HepG2 (cell line): Measurements from ENCODE around the gene USP20. TPM values are rescaled to one million over a fixed set of nuclear protein-coding genes. Genes with fewer than 3 reads are reported as not detected.

Experiments used
- ATAC-seq: fragments of 200-7000 bp; cut with Tn5 transposase; 3 replicates; pipeline ENCODE4 v1.9.1; 2020; ENCODE audit warnings: mild to moderate bottlenecking, moderate library complexity
- BruUV-seq: library from RNA; stranded (reverse); fragments of 400-500 nt; replicated peaks from 2 replicates; lab custom pipeline; 2021; lab: Mats Ljungman, UMichigan
- CTCF ChIA-PET: fragments of 300-600 bp; formaldehyde crosslinking; extraction: SDS; loops from one replicate; lab custom pipeline; 2021; ENCODE audit warnings: low total read pairs, inconsistent platforms, low intra/inter-chr PET ratio; lab: Yijun Ruan, JAX
- POLR2A ChIA-PET: fragments of 350-600 bp; sonication (Branson Sonifier 250); formaldehyde crosslinking; loops from one replicate; lab custom pipeline; 2020; ENCODE audit warnings: antibody characterized with exemption, inconsistent platforms; lab: Yijun Ruan, JAX
- DNase-seq: peaks from one replicate; pipeline ENCODE4 v3.0.0-alpha.2; 2015; ENCODE audit warnings: low spot score
- FAIRE-seq: peaks from 3 replicates; lab custom pipeline; 2011; peaks lifted over from hg19 to GRCh38; lab: Jason Lieb, UNC
- H2AFZ ChIP-seq: one replicate; pipeline ENCODE4 v1.6.1; 2011; ENCODE audit warnings: low read length, inconsistent platforms
- H3K27ac ChIP-seq: fragments of 300-600 bp; 3 replicates; pipeline ENCODE4 v1.8.0; 2011; ENCODE audit warnings: mixed run types, mild to moderate bottlenecking, mixed read lengths, low read length, inconsistent platforms; ENCODE audit not compliant: insufficient read depth; ENCODE audit errors: extremely low read length
- H3K27me3 ChIP-seq, 2 experiments: fragments of 200-600 bp in 1 of 2; 2 replicates in 1 of 2; 3 replicates in 1 of 2; pipeline versions ENCODE4 v1.6.0 to v1.8.0; 2011; ENCODE audit warnings: low read length in 2 of 2, mild to moderate bottlenecking in 2 of 2, moderate library complexity in 2 of 2, inconsistent platforms in 1 of 2; ENCODE audit not compliant: insufficient read depth in 2 of 2, control insufficient read depth in 1 of 2
- H3K36me3 ChIP-seq, 2 experiments: fragments of 200-600 bp in 1 of 2; replicated peaks in 1 of 2; 2 replicates in 1 of 2; 3 replicates in 1 of 2; pipeline versions ENCODE4 v1.5.1 to v1.8.0; 2011; ENCODE audit warnings: low read length in 2 of 2, inconsistent platforms in 1 of 2; ENCODE audit not compliant: insufficient read depth in 2 of 2, control insufficient read depth in 1 of 2
- H3K4me1 ChIP-seq: 2 replicates; pipeline ENCODE4 v1.5.1; 2012; ENCODE audit warnings: low read length, inconsistent platforms; ENCODE audit not compliant: insufficient read depth
- H3K4me2 ChIP-seq: 2 replicates; pipeline ENCODE4 v1.6.0; 2011; ENCODE audit warnings: low read depth, low read length, inconsistent platforms
- H3K4me3 ChIP-seq, 3 experiments: fragments of 200-600 bp in 1 of 3; sonication (generic), shearing (Covaris generic) in 1 of 3; replicated peaks in 1 of 3; 2 replicates each; pipeline ENCODE4 v1.5.1; 2011 to 2016; ENCODE audit warnings: low read length in 3 of 3, inconsistent platforms in 2 of 3, low read depth in 2 of 3, mild to moderate bottlenecking in 2 of 3, control low read depth in 1 of 3, mixed read lengths in 1 of 3; ENCODE audit not compliant: insufficient read depth in 1 of 3
- H3K79me2 ChIP-seq: one replicate; pipeline ENCODE4 v1.6.1; 2011; ENCODE audit warnings: low read length, inconsistent platforms; ENCODE audit not compliant: insufficient read depth
- H3K9ac ChIP-seq: 2 replicates; pipeline ENCODE4 v1.6.0; 2011; ENCODE audit warnings: mild to moderate bottlenecking, low read depth, low read length, inconsistent platforms; ENCODE audit not compliant: insufficient read depth
- H3K9me3 ChIP-seq: 2 replicates; pipeline ENCODE4 v1.5.1; 2012; ENCODE audit warnings: mild to moderate bottlenecking, low read length
- H4K20me1 ChIP-seq: 2 replicates; pipeline ENCODE4 v1.6.0; 2011; ENCODE audit warnings: inconsistent platforms, mild to moderate bottlenecking, low read length, moderate library complexity; ENCODE audit not compliant: insufficient read depth
- ARID4A ChIP-seq: sonication (generic); formaldehyde crosslinking; IDR thresholded peaks from 2 replicates; pipeline ENCODE4 v1.5.0; 2020; ENCODE audit warnings: mild to moderate bottlenecking, missing genetic modification reagents, borderline replicate concordance
- MNT ChIP-seq: fragments of 450-650 bp; IDR thresholded peaks from 2 replicates; pipeline ENCODE4 v1.6.1; 2016
- PHF8 ChIP-seq: sonication (generic); formaldehyde crosslinking; IDR thresholded peaks from 2 replicates; pipeline ENCODE4 v1.5.0; 2020; ENCODE audit warnings: missing genetic modification reagents
- SMARCE1 ChIP-seq: fragments of 450-650 bp; IDR thresholded peaks from 2 replicates; pipeline ENCODE4 v1.6.1; 2017; ENCODE audit warnings: borderline replicate concordance
- TERF1 ChIP-seq: sonication (generic); formaldehyde crosslinking; IDR thresholded peaks from 2 replicates; pipeline ENCODE4 v1.8.0; 2022; ENCODE audit warnings: mild to moderate bottlenecking, missing genetic modification reagents, moderate library complexity
- ZFP62 ChIP-seq: sonication (generic); formaldehyde crosslinking; IDR thresholded peaks from 2 replicates; pipeline ENCODE4 v1.4.0; 2020; ENCODE audit warnings: missing genetic modification reagents
- ZFP82 ChIP-seq: sonication (generic); formaldehyde crosslinking; IDR thresholded peaks from 2 replicates; pipeline ENCODE4 v1.5.1; 2020; ENCODE audit warnings: mild to moderate bottlenecking, missing genetic modification reagents, borderline replicate concordance
- ZFP90 ChIP-seq: sonication (generic); formaldehyde crosslinking; IDR thresholded peaks from 2 replicates; pipeline ENCODE4 v1.8.0; 2022; ENCODE audit warnings: missing genetic modification reagents, mild to moderate bottlenecking, inconsistent platforms, borderline replicate concordance
- ZNF678 ChIP-seq: sonication (generic); formaldehyde crosslinking; IDR thresholded peaks from 2 replicates; pipeline ENCODE4 v1.4.0; 2020; ENCODE audit warnings: mild to moderate bottlenecking, missing genetic modification reagents
- ZNF878 ChIP-seq: sonication (generic); formaldehyde crosslinking; IDR thresholded peaks from 2 replicates; pipeline ENCODE4 v1.8.1; 2023; ENCODE audit warnings: mild to moderate bottlenecking, missing genetic modification reagents, moderate library complexity
- WGBS: methylation state at CpG from one replicate; pipeline ENCODE4 v1.1.6; 2017; ENCODE audit warnings: low lambda C conversion rate; 5-methylcytosine and 5-hydroxymethylcytosine counted together
- in situ Hi-C: cut with HindIII; loops from 2 replicates; pipeline ENCODE4 v1.10.0; 2017; ENCODE audit warnings: low pct_unique_long_range_greater_than_20kb; ENCODE audit not compliant: extremely low pct_ligation_motif_present
- intact Hi-C: fragments of 100-400 bp; cut with micrococcal nuclease; formaldehyde crosslinking; loops from one replicate; pipeline ENCODE4 v1.10.0; 2022; ENCODE audit not compliant: unreplicated experiment
- polyA plus RNA-seq, 8 experiments: library from polyadenylated mRNA; depleted of rRNA in 3 of 8; stranded (reverse) in 7 of 8; unstranded in 1 of 8; fragments of >200 nt; fragmentation: Illumina TruSeq in 4 of 8; extraction: Trizol in 4 of 8; gene quantifications; 2 replicates each; pipeline versions ENCODE4 v1.2.1 to v1.2.3, GENCODE V29; 2011 to 2016; ENCODE audit warnings: low read depth in 4 of 8, missing spikeins in 1 of 8, mixed read lengths in 1 of 8; ENCODE audit not compliant: insufficient read depth in 1 of 8
- total RNA-seq, 5 experiments: library from RNA; depleted of rRNA; stranded (reverse); fragments of >200 nt; fragmentation: Illumina TruSeq; extraction: Trizol; gene quantifications; 2 replicates each; pipeline ENCODE4 v1.2.3, GENCODE V29; 2016; ENCODE audit warnings: low read depth in 1 of 5

Gene USP20
- total and polyA plus RNA-seq, 2 of the 13 experiments (the other 11 are each of a cell fraction or from before 2014, with no cell fraction given), result 4.4 to 5.9 TPM

- no peak for TF ChIP-seq SMARCE1
- no peak for TF ChIP-seq ZFP62 (CRISPR knock-in tag)
- TF ChIP-seq ZNF878, result no peak
- no peak for TF ChIP-seq ZNF678 (CRISPR knock-in tag)
- no peak for TF ChIP-seq TERF1 (CRISPR knock-in tag)
- TF ChIP-seq ARID4A (CRISPR knock-in tag), result no peak
- TF ChIP-seq PHF8 (CRISPR knock-in tag), result no peak
- no peak for TF ChIP-seq ZFP90
Observed at GRCh38 chr9:129854588-129855110, 19.4 kb downstream of the USP20 start (continued).

GRCh38 chr9:129857207-129857606, 21.9 kb downstream of the USP20 start:
- Histone ChIP-seq H2AFZ (no peak overlapping the region), H3K27ac (no peak overlapping the region), H3K27me3 (no peaks in the 10 kb centered on the region), H3K9ac (no peak overlapping the region), H3K4me1 (no peaks in the 10 kb centered on the region), H4K20me1 (no peaks in the 10 kb centered on the region), H3K36me3 (peaks cover 8 to 25% of the 10 kb centered on the region in 2 experiments; a peak in 4 of 5 replicates), H3K79me2 (no peaks in the 10 kb centered on the region), H3K4me3 (no peak overlapping the region), H3K9me3 (no peaks in the 10 kb centered on the region), H3K4me2 (no peak overlapping the region)
- intact Hi-C loops, result no loop called here
- FAIRE-seq (no peak), DNase-seq (no peak), ATAC-seq (no peak)
- 92% methylated on average over 7 of the region's 7 CpGs for WGBS
- CTCF ChIA-PET, result no interaction called here
- no peak for TF ChIP-seq ZFP82 (CRISPR knock-in tag)
- 0 out of 2 replicates have a peak, but pooled peaks have one; percentile 25 for TF ChIP-seq MNT
- no TSS peak for BruUV-seq
- in situ Hi-C loops, result no loop called here
- POLR2A ChIA-PET, result no interaction called here
